HEK293T (cell line): ENCODE results near the gene RNASEH2C.

ENCODE experiments used
- ARNT ChIP-seq: fragments of 450-650 bp; IDR thresholded peaks from 2 replicates; pipeline ENCODE4 v1.6.1; 2017; ENCODE audit warnings: mild to moderate bottlenecking
- BHLHE40 ChIP-seq: fragments of 450-650 bp; IDR thresholded peaks from 2 replicates; pipeline ENCODE4 v1.6.1; 2016; ENCODE audit warnings: mild to moderate bottlenecking, moderate library complexity, borderline replicate concordance
- CTBP1 ChIP-seq: fragments of 450-650 bp; IDR thresholded peaks from 2 replicates; pipeline ENCODE4 v1.6.1; 2016; ENCODE audit warnings: borderline replicate concordance
- ELF4 ChIP-seq: fragments of 450-650 bp; IDR thresholded peaks from 2 replicates; pipeline ENCODE4 v1.6.1; 2017; ENCODE audit warnings: antibody characterized with exemption
- FOXA1 ChIP-seq: fragments of 450-650 bp; IDR thresholded peaks from 2 replicates; pipeline ENCODE4 v1.6.1; 2016; ENCODE audit warnings: mild to moderate bottlenecking
- FOXK2 ChIP-seq: fragments of 450-650 bp; IDR thresholded peaks from 2 replicates; pipeline ENCODE4 v1.6.1; 2016; ENCODE audit warnings: mild to moderate bottlenecking
- FOXM1 ChIP-seq: fragments of 450-650 bp; IDR thresholded peaks from 2 replicates; pipeline ENCODE4 v1.6.1; 2017; ENCODE audit warnings: mild to moderate bottlenecking, borderline replicate concordance
- L3MBTL2 ChIP-seq: fragments of 450-650 bp; conservative IDR thresholded peaks from 2 replicates; pipeline ENCODE4 v1.6.1; 2016; ENCODE audit warnings: mild to moderate bottlenecking
- NFRKB ChIP-seq: fragments of 450-650 bp; IDR thresholded peaks from 2 replicates; pipeline ENCODE4 v1.6.1; 2016; ENCODE audit warnings: mild to moderate bottlenecking, moderate library complexity
- SP1 ChIP-seq: fragments of 450-650 bp; IDR thresholded peaks from 2 replicates; pipeline ENCODE4 v1.6.1; 2017
- SUZ12 ChIP-seq: fragments of 450-650 bp; IDR thresholded peaks from 2 replicates; pipeline ENCODE4 v1.6.1; 2016; ENCODE audit warnings: mild to moderate bottlenecking
- TARDBP ChIP-seq: fragments of 450-650 bp; IDR thresholded peaks from 2 replicates; pipeline ENCODE4 v1.6.1; 2016
- ZNF384 ChIP-seq: fragments of 450-650 bp; IDR thresholded peaks from 2 replicates; pipeline ENCODE4 v1.6.1; 2016
- TF ChIP-seq, protein P1 (sequence below): fragments of 450-650 bp; IDR thresholded peaks from 2 replicates; pipeline ENCODE4 v1.6.1; 2016

DNA sequence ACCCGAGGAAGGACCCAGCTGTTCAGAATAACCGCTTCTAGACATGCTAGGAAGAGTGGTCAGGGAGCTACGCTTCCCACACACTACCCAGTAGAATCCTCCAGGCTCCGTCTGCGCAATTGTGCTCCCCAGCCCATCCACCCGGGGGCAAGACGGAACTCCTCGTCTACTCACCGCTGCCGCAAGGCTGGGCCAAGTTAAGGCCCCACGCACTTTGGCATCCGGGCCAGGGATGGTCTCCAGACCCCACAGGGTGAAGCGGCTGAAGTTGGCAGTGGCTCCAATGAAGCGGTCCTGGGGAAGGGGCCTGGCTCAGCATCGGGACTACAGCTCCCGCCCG is 757 bp downstream of the RNASEH2C start:
- TF ChIP-seq ELF4 (no peak), ZNF384 (no peak), TARDBP (no peak), FOXK2 (no peak), SUZ12 (no peak), SP1 (no peak), L3MBTL2 (no peak), BHLHE40 (no peak), FOXM1 (no peak), NFRKB (no peak), ARNT (no peak), CTBP1 (no peak), FOXA1 (no peak)
- TF ChIP-seq, protein P1, sequence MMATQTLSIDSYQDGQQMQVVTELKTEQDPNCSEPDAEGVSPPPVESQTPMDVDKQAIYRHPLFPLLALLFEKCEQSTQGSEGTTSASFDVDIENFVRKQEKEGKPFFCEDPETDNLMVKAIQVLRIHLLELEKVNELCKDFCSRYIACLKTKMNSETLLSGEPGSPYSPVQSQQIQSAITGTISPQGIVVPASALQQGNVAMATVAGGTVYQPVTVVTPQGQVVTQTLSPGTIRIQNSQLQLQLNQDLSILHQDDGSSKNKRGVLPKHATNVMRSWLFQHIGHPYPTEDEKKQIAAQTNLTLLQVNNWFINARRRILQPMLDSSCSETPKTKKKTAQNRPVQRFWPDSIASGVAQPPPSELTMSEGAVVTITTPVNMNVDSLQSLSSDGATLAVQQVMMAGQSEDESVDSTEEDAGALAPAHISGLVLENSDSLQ, result no peak
